Fibroblast of lung (primary cell): Measurements from ENCODE around the gene FRY.

ENCODE experiments used
- EZH2 ChIP-seq: IDR thresholded peaks from 2 replicates; pipeline ENCODE4 v1.5.1; 2012; ENCODE audit warnings: low read length, control low read depth, mild to moderate bottlenecking; ENCODE audit errors: missing control alignments
- TF ChIP-seq, protein P1 (sequence below), 2 donors: IDR thresholded peaks in 1 of 2; conservative IDR thresholded peaks in 1 of 2; 1 replicate in 1 of 2; 2 replicates in 1 of 2; pipeline ENCODE4 v1.5.1; 2011 to 2012; ENCODE audit warnings: low read length in 2 of 2, control low read depth in 1 of 2, inconsistent platforms in 1 of 2, low read depth in 1 of 2, mild to moderate bottlenecking in 1 of 2

GRCh38 chr13:32162395-32163005 lies 130.9 kb downstream of the FRY start:
- TF ChIP-seq, protein P1, sequence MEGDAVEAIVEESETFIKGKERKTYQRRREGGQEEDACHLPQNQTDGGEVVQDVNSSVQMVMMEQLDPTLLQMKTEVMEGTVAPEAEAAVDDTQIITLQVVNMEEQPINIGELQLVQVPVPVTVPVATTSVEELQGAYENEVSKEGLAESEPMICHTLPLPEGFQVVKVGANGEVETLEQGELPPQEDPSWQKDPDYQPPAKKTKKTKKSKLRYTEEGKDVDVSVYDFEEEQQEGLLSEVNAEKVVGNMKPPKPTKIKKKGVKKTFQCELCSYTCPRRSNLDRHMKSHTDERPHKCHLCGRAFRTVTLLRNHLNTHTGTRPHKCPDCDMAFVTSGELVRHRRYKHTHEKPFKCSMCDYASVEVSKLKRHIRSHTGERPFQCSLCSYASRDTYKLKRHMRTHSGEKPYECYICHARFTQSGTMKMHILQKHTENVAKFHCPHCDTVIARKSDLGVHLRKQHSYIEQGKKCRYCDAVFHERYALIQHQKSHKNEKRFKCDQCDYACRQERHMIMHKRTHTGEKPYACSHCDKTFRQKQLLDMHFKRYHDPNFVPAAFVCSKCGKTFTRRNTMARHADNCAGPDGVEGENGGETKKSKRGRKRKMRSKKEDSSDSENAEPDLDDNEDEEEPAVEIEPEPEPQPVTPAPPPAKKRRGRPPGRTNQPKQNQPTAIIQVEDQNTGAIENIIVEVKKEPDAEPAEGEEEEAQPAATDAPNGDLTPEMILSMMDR (conservative IDR thresholded peaks at IDR 0.05 in 1 of 2, IDR thresholded peaks at IDR 0.05 in 1 of 2; ENCODE audit: low read depth in 1 of 2, low read length in 2 of 2): no peak
- TF ChIP-seq EZH2: no peak
